Measurements from ENCODE around the gene ADRA2C. TPM values are rescaled to one million over a fixed set of nuclear protein-coding genes. Genes with fewer than 3 reads are reported as not detected.

Gene ADRA2C
- total and polyA plus RNA-seq, 2 of the 13 experiments (the other 11 are each of a cell fraction or from before 2014, with no cell fraction given) = 15.4 to 69.7 TPM

DNA sequence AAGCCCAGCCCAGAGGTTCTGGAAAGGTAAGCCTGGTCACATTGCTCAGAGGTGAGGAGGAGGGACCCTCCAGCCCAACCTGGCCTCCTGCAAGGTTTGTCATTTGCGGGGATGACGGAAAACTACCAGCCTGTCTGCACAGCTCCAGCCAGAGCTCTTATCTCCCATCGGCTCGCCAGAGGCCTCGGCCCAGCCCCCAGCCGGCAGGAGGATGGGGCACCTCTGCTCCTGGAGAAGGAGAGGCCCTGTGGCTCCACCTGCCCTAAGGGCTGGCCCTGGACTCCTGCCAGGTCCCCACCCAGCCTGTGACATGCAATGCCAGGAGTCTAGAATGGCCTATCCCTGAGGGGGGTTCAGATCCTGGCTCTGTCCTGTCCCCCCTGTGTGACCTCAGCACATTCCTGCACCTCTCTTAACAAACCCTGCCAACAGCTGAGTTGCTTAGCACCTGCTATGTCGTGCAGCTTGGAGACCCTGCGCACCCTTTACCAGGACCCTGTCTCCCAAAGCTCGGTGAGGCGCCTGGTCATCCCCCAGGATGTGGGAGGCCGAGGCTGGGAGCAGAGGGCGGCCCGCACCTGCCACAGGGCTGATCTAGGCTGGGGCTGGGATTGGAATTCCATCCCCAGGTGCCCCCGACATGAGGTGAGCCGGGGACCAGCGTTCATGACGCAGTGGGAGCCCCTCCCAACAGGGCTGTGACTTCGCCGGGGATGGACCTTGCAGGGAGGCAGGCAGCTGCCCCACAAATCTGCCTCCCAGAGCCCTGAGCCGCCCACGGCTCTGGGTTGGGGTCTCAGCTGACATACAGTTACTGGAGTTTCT is 14.4 kb downstream of the ADRA2C start (continued):
- TF ChIP-seq, protein P1, sequence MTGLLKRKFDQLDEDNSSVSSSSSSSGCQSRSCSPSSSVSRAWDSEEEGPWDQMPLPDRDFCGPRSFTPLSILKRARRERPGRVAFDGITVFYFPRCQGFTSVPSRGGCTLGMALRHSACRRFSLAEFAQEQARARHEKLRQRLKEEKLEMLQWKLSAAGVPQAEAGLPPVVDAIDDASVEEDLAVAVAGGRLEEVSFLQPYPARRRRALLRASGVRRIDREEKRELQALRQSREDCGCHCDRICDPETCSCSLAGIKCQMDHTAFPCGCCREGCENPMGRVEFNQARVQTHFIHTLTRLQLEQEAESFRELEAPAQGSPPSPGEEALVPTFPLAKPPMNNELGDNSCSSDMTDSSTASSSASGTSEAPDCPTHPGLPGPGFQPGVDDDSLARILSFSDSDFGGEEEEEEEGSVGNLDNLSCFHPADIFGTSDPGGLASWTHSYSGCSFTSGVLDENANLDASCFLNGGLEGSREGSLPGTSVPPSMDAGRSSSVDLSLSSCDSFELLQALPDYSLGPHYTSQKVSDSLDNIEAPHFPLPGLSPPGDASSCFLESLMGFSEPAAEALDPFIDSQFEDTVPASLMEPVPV (CRISPR knock-in tag; IDR thresholded peaks at IDR 0.05) = peak; percentile 92
- TF ChIP-seq SALL1 (CRISPR knock-in tag; IDR thresholded peaks at IDR 0.05) (peak; percentile 34), ATF7 (IDR thresholded peaks at IDR 0.05) (no peak), ATF7 (CRISPR knock-in tag; IDR thresholded peaks at IDR 0.05) (0 out of 2 replicates have a peak, but pooled peaks have one; percentile 60), ZNF335 (CRISPR knock-in tag; IDR thresholded peaks at IDR 0.05) (no peak; the same call in 1 of the 2 replicates), TFE3 (CRISPR knock-in tag; IDR thresholded peaks at IDR 0.05) (no peak), HOXA7 (CRISPR knock-in tag; IDR thresholded peaks at IDR 0.05) (no peak), ZNF512 (CRISPR knock-in tag; IDR thresholded peaks at IDR 0.05) (no peak), SRSF1 (optimal IDR thresholded peaks at IDR 0.05; ENCODE audit: low read depth, low read length) (peak; percentile 70), HMG20B (CRISPR knock-in tag; conservative IDR thresholded peaks at IDR 0.05) (peak; percentile 48; the same call in 1 of the 2 replicates), FOSL2 (CRISPR knock-in tag; IDR thresholded peaks at IDR 0.05) (peak; percentile 12; the same call in 1 of the 2 replicates), ZNF30 (CRISPR knock-in tag; IDR thresholded peaks at IDR 0.05) (no peak), THRA (CRISPR knock-in tag; IDR thresholded peaks at IDR 0.05; ENCODE audit: borderline replicate concordance) (peak; percentile 29; the same call in 1 of the 2 replicates), PAWR (CRISPR knock-in tag; IDR thresholded peaks at IDR 0.05; ENCODE audit: borderline replicate concordance) (no peak), GATAD1 (CRISPR knock-in tag; IDR thresholded peaks at IDR 0.05) (no peak), ZNF761 (CRISPR knock-in tag; conservative IDR thresholded peaks at IDR 0.05) (peak; percentile 82; the same call in 1 of the 2 replicates), ZBTB7B (CRISPR knock-in tag; IDR thresholded peaks at IDR 0.05) (0 out of 2 replicates have a peak, but pooled peaks have one; percentile 53), ZNF543 (CRISPR knock-in tag; IDR thresholded peaks at IDR 0.05) (0 out of 2 replicates have a peak, but pooled peaks have one; percentile 43), ETV5 (CRISPR knock-in tag; IDR thresholded peaks at IDR 0.05; ENCODE audit: borderline replicate concordance) (no peak), RBM39 (IDR thresholded peaks at IDR 0.05; ENCODE audit: low read depth, low read length, poor library complexity, severe bottlenecking) (peak; percentile 40), ZNF354B (CRISPR knock-in tag; IDR thresholded peaks at IDR 0.05) (peak; percentile 76), ZSCAN21 (CRISPR knock-in tag; IDR thresholded peaks at IDR 0.05; ENCODE audit: borderline replicate concordance) (peak; percentile 47; the same call in 1 of the 2 replicates), PHF8 (CRISPR knock-in tag; IDR thresholded peaks at IDR 0.05) (peak; percentile 12; the same call in 1 of the 2 replicates), MED13 (CRISPR knock-in tag; IDR thresholded peaks at IDR 0.05) (no peak)

Data from HepG2 (cell line).